Activated T-cell treated with anti-CD3 and anti-CD28 coated beads, Interleukin-2, amount 50 U/mL, for 4 hours (primary cell): ENCODE results near the gene CSGALNACT2. TPM values are rescaled to one million over a fixed set of nuclear protein-coding genes. Genes with fewer than 3 reads are reported as not detected.
"Not testable (repeated sequence)": the region's sequence is repeated elsewhere in the genome, so short reads cannot be mapped to it uniquely, and the experiment has no call there.

Source experiments
- ATAC-seq, 2 donors: fragments of 200-7000 bp; cut with Tn5 transposase; one replicate each; pipeline ENCODE4 v1.10.0; 2021
- DNase-seq: peaks from one replicate; pipeline ENCODE4 v3.0.0-alpha.2; 2020
- H3K27me3 Mint-ChIP-seq: one replicate; pipeline ENCODE4 v1.8.0; 2021; ENCODE audit warnings: low read depth, mixed read lengths
- H3K36me3 Mint-ChIP-seq: one replicate; pipeline ENCODE4 v1.8.0; 2022; ENCODE audit warnings: mixed read lengths; ENCODE audit not compliant: insufficient read depth
- H3K4me1 Mint-ChIP-seq: one replicate; pipeline ENCODE4 v1.8.0; 2021; ENCODE audit warnings: low read depth, mixed read lengths
- H3K4me3 Mint-ChIP-seq: one replicate; pipeline ENCODE4 v1.8.0; 2021; ENCODE audit warnings: mild to moderate bottlenecking, moderate library complexity, mixed read lengths
- H3K9me3 Mint-ChIP-seq: one replicate; pipeline ENCODE4 v1.8.0; 2021; ENCODE audit warnings: mixed read lengths
- total RNA-seq, 3 donors: library from RNA; stranded (reverse); gene quantifications; one replicate each; pipeline ENCODE4 v1.2.1, GENCODE V29; 2021

CSGALNACT2 gene
- total RNA-seq: 10 to 100 TPM; 14.7 to 19.5 (median 15.5) TPM

- Mint-ChIP-seq H3K9me3 (no peaks in the 10 kb centered on the region), H3K4me3 (peak within 1 kb of the TSS; percentile 95), H3K4me1 (peaks cover 52% of the 10 kb centered on the region), H3K27me3 (no peaks in the 10 kb centered on the region), H3K36me3 (peaks cover 6% of the 10 kb centered on the region)
- DNase-seq (peak; percentile 84), ATAC-seq (peak; percentile 75 to 78)
Measured at GRCh38 chr10:43138021-43138756, at the start of gene CSGALNACT2. Gene CSGALNACT2 (plus strand): TSS chr10:43138445. CDS start chr10:43155150, 16,705 bp downstream.

- Mint-ChIP-seq H3K4me3 (no peak overlapping the region), H3K27me3 (peaks cover 19% of the 10 kb centered on the region), H3K9me3 (no peaks in the 10 kb centered on the region), H3K36me3 (no peaks in the 10 kb centered on the region), H3K4me1 (no peaks in the 10 kb centered on the region)
- ATAC-seq (no peak), DNase-seq (no peak)
Measured at GRCh38 chr10:43089519-43089918, 48.7 kb upstream of the CSGALNACT2 start.

- Mint-ChIP-seq H3K27me3 (peaks cover 19% of the 10 kb centered on the region), H3K4me3 (no peak overlapping the region), H3K9me3 (no peaks in the 10 kb centered on the region), H3K36me3 (no peaks in the 10 kb centered on the region), H3K4me1 (no peaks in the 10 kb centered on the region)
- ATAC-seq (no peak), DNase-seq (no peak)
Measured at GRCh38 chr10:43090188-43090587, 48.1 kb upstream of the CSGALNACT2 start.

DNA sequence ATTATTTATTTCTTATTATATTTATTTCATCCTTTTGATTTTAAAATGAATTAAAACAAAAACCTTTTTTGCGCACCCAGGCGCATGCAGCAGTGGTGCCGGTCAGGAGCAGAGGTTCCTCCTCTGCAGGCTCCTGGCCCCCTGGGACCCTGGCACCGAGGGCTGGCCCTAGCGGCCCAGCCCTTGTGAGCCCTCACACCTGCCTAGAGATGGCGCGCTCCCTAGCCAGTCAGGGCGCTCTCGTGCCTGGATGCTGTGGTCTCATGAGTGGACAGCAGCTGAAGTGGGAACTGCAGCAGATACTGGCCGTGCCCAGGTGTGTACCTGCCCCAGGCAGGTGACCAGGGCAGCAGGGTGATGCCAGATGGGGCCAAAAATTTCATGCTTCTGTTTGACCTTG, 47.6 kb upstream of the CSGALNACT2 start:
- ATAC-seq (no peak), DNase-seq (no peak)
- H3K27me3 Mint-ChIP-seq: peaks cover 16% of the 10 kb centered on the region
- no peaks in the 10 kb centered on the region for H3K36me3 Mint-ChIP-seq
- no peaks in the 10 kb centered on the region for H3K9me3 Mint-ChIP-seq
- H3K4me1 Mint-ChIP-seq: no peaks in the 10 kb centered on the region
- no peak overlapping the region for H3K4me3 Mint-ChIP-seq

GRCh38 chr10:43091846-43092245, 46.4 kb upstream of the CSGALNACT2 start:
- peaks cover 16% of the 10 kb centered on the region for H3K27me3 Mint-ChIP-seq
- ATAC-seq: no peak
- DNase-seq: no peak
- no peaks in the 10 kb centered on the region for H3K4me1 Mint-ChIP-seq
- no peaks in the 10 kb centered on the region for H3K9me3 Mint-ChIP-seq
- H3K4me3 Mint-ChIP-seq: no peak overlapping the region
- no peaks in the 10 kb centered on the region for H3K36me3 Mint-ChIP-seq

DNA sequence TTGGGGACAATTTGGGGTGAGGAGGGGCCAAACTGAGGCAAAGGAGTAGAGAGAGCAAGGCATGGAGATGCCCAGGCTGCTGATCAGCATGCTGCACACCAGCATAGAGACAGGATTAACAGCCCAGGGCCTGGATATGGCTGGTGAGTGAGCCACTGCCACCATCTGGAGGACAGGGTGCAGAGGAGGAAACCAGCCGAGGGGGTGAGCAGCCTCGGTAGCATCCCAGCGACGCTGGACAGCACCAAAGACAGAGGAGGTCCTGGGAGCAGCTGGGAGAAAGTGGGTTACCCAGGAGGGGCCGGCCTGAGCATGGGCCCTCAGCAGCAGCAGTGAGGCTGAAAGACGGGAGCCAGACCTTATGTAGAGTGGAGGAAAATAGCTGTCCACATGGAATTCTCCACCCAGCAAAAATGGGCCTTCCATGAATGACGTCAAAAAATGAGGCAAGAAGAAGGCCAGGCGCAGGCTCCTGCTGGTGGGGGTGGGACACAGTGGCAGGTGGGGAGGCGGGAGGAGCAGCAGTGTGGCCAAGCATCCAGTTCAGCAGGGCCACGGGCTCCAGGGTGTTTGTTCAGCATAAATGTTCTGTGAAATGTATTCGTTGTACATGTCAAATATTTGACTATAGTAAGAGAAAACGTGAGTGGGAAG, 44.7 kb upstream of the CSGALNACT2 start:
- H3K27me3 Mint-ChIP-seq: peaks cover 16% of the 10 kb centered on the region

DNA sequence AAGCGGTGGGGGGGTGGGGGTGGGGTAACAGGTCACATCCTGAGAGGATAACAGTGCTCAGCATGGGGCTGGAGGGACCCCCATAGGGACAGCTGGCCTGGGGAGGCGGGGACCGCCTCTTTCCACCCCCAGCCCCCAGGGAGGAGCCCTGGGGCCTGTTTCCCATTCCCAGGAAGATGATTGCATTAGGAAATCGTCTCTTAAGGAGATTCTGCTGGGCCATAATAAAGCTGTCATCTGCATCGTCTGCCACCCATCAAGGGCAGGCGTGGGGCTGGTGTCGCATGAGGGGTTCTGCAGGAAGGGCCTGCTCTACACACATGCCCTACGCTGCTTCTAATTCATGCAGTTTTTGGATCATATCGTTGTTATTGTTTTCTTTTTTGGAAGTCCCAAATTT, 44.2 kb upstream of the CSGALNACT2 start:
- Mint-ChIP-seq H3K36me3 (no peaks in the 10 kb centered on the region), H3K27me3 (peaks cover 16% of the 10 kb centered on the region), H3K4me1 (no peaks in the 10 kb centered on the region), H3K9me3 (no peaks in the 10 kb centered on the region), H3K4me3 (no peak overlapping the region)
- ATAC-seq (no peak), DNase-seq (no peak)

More for the DNA sequence above, 44.7 kb upstream of the CSGALNACT2 start:
- Mint-ChIP-seq H3K4me3 (no peak overlapping the region), H3K4me1 (no peaks in the 10 kb centered on the region), H3K36me3 (no peaks in the 10 kb centered on the region), H3K9me3 (no peaks in the 10 kb centered on the region)
- ATAC-seq (no peak), DNase-seq (no peak)

GRCh38 chr10:43099339-43099738, 38.9 kb upstream of the CSGALNACT2 start:
- not testable (repeated sequence) for H3K36me3 Mint-ChIP-seq, ATAC-seq, H3K4me1 Mint-ChIP-seq, H3K4me3 Mint-ChIP-seq, H3K9me3 Mint-ChIP-seq, DNase-seq
- H3K27me3 Mint-ChIP-seq: peaks cover 29% of the 10 kb centered on the region

DNA sequence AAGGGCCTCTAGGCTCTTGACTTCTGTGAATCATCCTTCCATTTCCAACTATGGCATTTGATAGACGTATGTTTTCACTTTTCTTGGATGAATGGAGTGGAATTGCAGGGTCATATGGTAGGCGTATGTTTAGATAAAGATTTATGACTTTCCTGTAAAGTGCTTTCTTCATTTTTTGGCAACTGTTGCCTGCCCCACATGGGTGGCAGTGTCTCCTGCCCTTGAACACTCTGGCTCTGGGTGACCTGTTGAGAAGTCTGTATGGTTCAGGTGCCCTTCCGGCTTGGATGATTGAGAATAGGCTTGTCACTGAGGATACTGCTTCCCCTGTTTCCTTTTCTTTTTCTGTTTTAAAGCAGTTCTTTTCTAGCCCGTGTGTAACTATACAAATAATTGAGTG, 38.3 kb upstream of the CSGALNACT2 start:
- DNase-seq (no peak), ATAC-seq (no peak)
- no peaks in the 10 kb centered on the region for H3K9me3 Mint-ChIP-seq
- peaks cover 29% of the 10 kb centered on the region for H3K27me3 Mint-ChIP-seq
- peaks cover 3% of the 10 kb centered on the region for H3K4me1 Mint-ChIP-seq
- H3K4me3 Mint-ChIP-seq: no peak overlapping the region
- no peaks in the 10 kb centered on the region for H3K36me3 Mint-ChIP-seq

DNA sequence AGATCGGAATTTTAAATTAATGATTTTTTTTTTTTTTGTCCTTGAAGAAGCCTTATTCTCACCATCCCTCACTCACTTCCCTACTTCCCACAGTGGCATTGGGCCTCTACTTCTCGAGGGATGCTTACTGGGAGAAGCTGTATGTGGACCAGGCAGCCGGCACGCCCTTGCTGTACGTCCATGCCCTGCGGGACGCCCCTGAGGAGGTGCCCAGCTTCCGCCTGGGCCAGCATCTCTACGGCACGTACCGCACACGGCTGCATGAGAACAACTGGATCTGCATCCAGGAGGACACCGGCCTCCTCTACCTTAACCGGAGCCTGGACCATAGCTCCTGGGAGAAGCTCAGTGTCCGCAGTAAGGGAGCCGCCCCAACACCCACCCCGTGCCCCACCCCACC, 37.9 kb upstream of the CSGALNACT2 start:
- Mint-ChIP-seq H3K4me3 (no peak overlapping the region), H3K4me1 (peaks cover 6% of the 10 kb centered on the region), H3K36me3 (no peaks in the 10 kb centered on the region), H3K9me3 (no peaks in the 10 kb centered on the region), H3K27me3 (peaks cover 32% of the 10 kb centered on the region)
- no peak for ATAC-seq
- no peak for DNase-seq

DNA sequence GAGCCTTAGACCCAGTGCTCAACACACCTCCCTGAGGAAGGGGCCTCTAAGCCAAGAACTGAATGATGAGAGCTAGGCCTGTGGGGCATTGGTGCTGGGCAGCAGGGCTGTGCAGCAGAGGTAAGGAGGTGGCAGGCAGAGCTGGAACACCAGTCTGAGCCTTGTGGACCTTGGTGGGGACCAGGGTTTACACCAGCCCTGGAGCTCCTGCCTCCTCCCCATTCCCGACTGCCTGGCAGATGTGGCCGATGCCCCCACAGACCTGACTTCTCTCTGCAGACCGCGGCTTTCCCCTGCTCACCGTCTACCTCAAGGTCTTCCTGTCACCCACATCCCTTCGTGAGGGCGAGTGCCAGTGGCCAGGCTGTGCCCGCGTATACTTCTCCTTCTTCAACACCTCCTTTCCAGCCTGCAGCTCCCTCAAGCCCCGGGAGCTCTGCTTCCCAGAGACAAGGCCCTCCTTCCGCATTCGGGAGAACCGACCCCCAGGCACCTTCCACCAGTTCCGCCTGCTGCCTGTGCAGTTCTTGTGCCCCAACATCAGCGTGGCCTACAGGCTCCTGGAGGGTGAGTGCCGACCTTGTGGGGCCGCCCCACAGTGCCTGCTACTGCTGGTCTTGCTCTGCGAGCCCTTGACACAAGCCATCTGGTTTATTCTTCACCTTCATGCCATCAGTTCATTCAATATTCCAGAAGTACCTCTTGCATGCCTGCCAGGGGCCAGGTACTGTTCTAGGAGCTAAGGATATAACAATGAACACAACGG, 36.0 kb upstream of the CSGALNACT2 start:
- H3K4me1 Mint-ChIP-seq: peaks cover 13% of the 10 kb centered on the region
- no peaks in the 10 kb centered on the region for H3K9me3 Mint-ChIP-seq
- ATAC-seq: no peak
- no peak for DNase-seq
- H3K36me3 Mint-ChIP-seq: no peaks in the 10 kb centered on the region
- no peak overlapping the region for H3K4me3 Mint-ChIP-seq
- H3K27me3 Mint-ChIP-seq: peaks cover 32% of the 10 kb centered on the region

GRCh38 chr10:43105102-43105955, 32.9 kb upstream of the CSGALNACT2 start:
- ATAC-seq: peak; percentile 89 to 90

GRCh38 chr10:43105956-43106229, 32.4 kb upstream of the CSGALNACT2 start:
- DNase-seq: no peak
- H3K27me3 Mint-ChIP-seq: peaks cover 29% of the 10 kb centered on the region
- H3K36me3 Mint-ChIP-seq: no peaks in the 10 kb centered on the region
- H3K4me1 Mint-ChIP-seq: peaks cover 13% of the 10 kb centered on the region
- ATAC-seq: peak in 1 of 2 donors; percentile 1
- no peaks in the 10 kb centered on the region for H3K9me3 Mint-ChIP-seq
- H3K4me3 Mint-ChIP-seq: no peak overlapping the region

More at GRCh38 chr10:43105102-43105955, 32.9 kb upstream of the CSGALNACT2 start:
- peak overlapping the region; percentile 71 for H3K4me3 Mint-ChIP-seq
- H3K36me3 Mint-ChIP-seq: no peaks in the 10 kb centered on the region
- peaks cover 13% of the 10 kb centered on the region for H3K4me1 Mint-ChIP-seq
- peaks cover 29% of the 10 kb centered on the region for H3K27me3 Mint-ChIP-seq
- peak; percentile 72 for DNase-seq
- no peaks in the 10 kb centered on the region for H3K9me3 Mint-ChIP-seq
